HEK293T (cell line): Measurements from ENCODE around the gene POLK.

Experiments used
- ARNT ChIP-seq: fragments of 450-650 bp; IDR thresholded peaks from 2 replicates; pipeline ENCODE4 v1.6.1; 2017; ENCODE audit warnings: mild to moderate bottlenecking
- BHLHE40 ChIP-seq: fragments of 450-650 bp; IDR thresholded peaks from 2 replicates; pipeline ENCODE4 v1.6.1; 2016; ENCODE audit warnings: mild to moderate bottlenecking, moderate library complexity, borderline replicate concordance
- CTBP1 ChIP-seq: fragments of 450-650 bp; IDR thresholded peaks from 2 replicates; pipeline ENCODE4 v1.6.1; 2016; ENCODE audit warnings: borderline replicate concordance
- ELF4 ChIP-seq: fragments of 450-650 bp; IDR thresholded peaks from 2 replicates; pipeline ENCODE4 v1.6.1; 2017; ENCODE audit warnings: antibody characterized with exemption
- FOXA1 ChIP-seq: fragments of 450-650 bp; IDR thresholded peaks from 2 replicates; pipeline ENCODE4 v1.6.1; 2016; ENCODE audit warnings: mild to moderate bottlenecking
- FOXM1 ChIP-seq: fragments of 450-650 bp; IDR thresholded peaks from 2 replicates; pipeline ENCODE4 v1.6.1; 2017; ENCODE audit warnings: mild to moderate bottlenecking, borderline replicate concordance
- HDGF ChIP-seq: fragments of 450-650 bp; IDR thresholded peaks from 2 replicates; pipeline ENCODE4 v1.6.1; 2017; ENCODE audit warnings: antibody characterized with exemption, borderline replicate concordance
- NFRKB ChIP-seq: fragments of 450-650 bp; IDR thresholded peaks from 2 replicates; pipeline ENCODE4 v1.6.1; 2016; ENCODE audit warnings: mild to moderate bottlenecking, moderate library complexity
- PKNOX1 ChIP-seq: fragments of 450-650 bp; IDR thresholded peaks from 2 replicates; pipeline ENCODE4 v1.6.1; 2016
- SP1 ChIP-seq: fragments of 450-650 bp; IDR thresholded peaks from 2 replicates; pipeline ENCODE4 v1.6.1; 2017
- SUZ12 ChIP-seq: fragments of 450-650 bp; IDR thresholded peaks from 2 replicates; pipeline ENCODE4 v1.6.1; 2016; ENCODE audit warnings: mild to moderate bottlenecking
- TARDBP ChIP-seq: fragments of 450-650 bp; IDR thresholded peaks from 2 replicates; pipeline ENCODE4 v1.6.1; 2016

GRCh38 chr5:75521195-75521594 lies 9.5 kb downstream of the POLK start:
- TF ChIP-seq BHLHE40 = no peak
- no peak for TF ChIP-seq ELF4
- no peak for TF ChIP-seq HDGF
- no peak for TF ChIP-seq SP1
- TF ChIP-seq TARDBP = no peak
- no peak for TF ChIP-seq ARNT
- no peak for TF ChIP-seq SUZ12
- no peak for TF ChIP-seq FOXM1
- TF ChIP-seq CTBP1 = no peak
- TF ChIP-seq PKNOX1 = no peak
- TF ChIP-seq FOXA1 = no peak
- no peak for TF ChIP-seq NFRKB
